GM12878 (cell line): ENCODE results near the gene CNTNAP5.

Source experiments
- CBX3 ChIP-seq: fragments of 200-600 bp; sonication (generic); IDR thresholded peaks from 2 replicates; pipeline ENCODE4 v1.6.1; 2016; ENCODE audit warnings: low read depth, borderline replicate concordance
- E4F1 ChIP-seq: fragments of 450-650 bp; IDR thresholded peaks from 2 replicates; pipeline ENCODE4 v1.6.1; 2018; ENCODE audit warnings: borderline replicate concordance, mild to moderate bottlenecking; ENCODE audit not compliant: partially characterized antibody
- ESRRA ChIP-seq: IDR thresholded peaks from 2 replicates; pipeline ENCODE4 v1.6.1; 2012; ENCODE audit warnings: mild to moderate bottlenecking, low read length, improper control_type of control experiment
- EZH2 ChIP-seq: IDR thresholded peaks from 2 replicates; pipeline ENCODE4 v1.6.1; 2012; ENCODE audit warnings: low read depth, mild to moderate bottlenecking, control low read depth, inconsistent platforms, low read length, borderline replicate concordance; ENCODE audit not compliant: control insufficient read depth
- GABPA ChIP-seq: IDR thresholded peaks from 2 replicates; pipeline ENCODE4 v1.6.1; 2014; ENCODE audit warnings: antibody characterized with exemption, low read depth, mild to moderate bottlenecking, inconsistent platforms
- HDGF ChIP-seq: fragments of 450-650 bp; IDR thresholded peaks from 2 replicates; pipeline ENCODE4 v1.6.1; 2016; ENCODE audit warnings: antibody characterized with exemption
- KDM1A ChIP-seq: fragments of 200-600 bp; sonication (generic); IDR thresholded peaks from 2 replicates; pipeline ENCODE4 v1.6.1; 2016; ENCODE audit warnings: borderline replicate concordance
- LARP7 ChIP-seq: fragments of 450-650 bp; IDR thresholded peaks from 2 replicates; pipeline ENCODE4 v1.6.1; 2017; ENCODE audit warnings: mild to moderate bottlenecking
- POLR2AphosphoS2 ChIP-seq: IDR thresholded peaks from 2 replicates; pipeline ENCODE4 v1.6.1; 2011; ENCODE audit warnings: low read depth, mild to moderate bottlenecking, low read length, improper control_type of control experiment, moderate library complexity
- SIN3A ChIP-seq: IDR thresholded peaks from 2 replicates; pipeline ENCODE4 v1.6.1; 2012; ENCODE audit warnings: low read depth, low read length, improper control_type of control experiment
- SP1 ChIP-seq: IDR thresholded peaks from one replicate; pipeline ENCODE4 v1.6.1; 2011; ENCODE audit warnings: low read depth, low read length
- TCF12 ChIP-seq: IDR thresholded peaks from 2 replicates; pipeline ENCODE4 v1.6.1; 2011; ENCODE audit warnings: low read depth, mild to moderate bottlenecking, low read length
- TF ChIP-seq, protein P1 (sequence below), 3 experiments: IDR thresholded peaks in 2 of 3; conservative IDR thresholded peaks in 1 of 3; 2 replicates each; pipeline ENCODE4 v1.5.1; 2011; ENCODE audit warnings: low read depth in 3 of 3, low read length in 3 of 3, mild to moderate bottlenecking in 3 of 3, control low read depth in 2 of 3, moderate library complexity in 2 of 3, inconsistent platforms in 1 of 3, mixed read lengths in 1 of 3; ENCODE audit not compliant: control insufficient read depth in 2 of 3, insufficient read depth in 1 of 3; ENCODE audit errors: extremely low read depth in 1 of 3

DNA sequence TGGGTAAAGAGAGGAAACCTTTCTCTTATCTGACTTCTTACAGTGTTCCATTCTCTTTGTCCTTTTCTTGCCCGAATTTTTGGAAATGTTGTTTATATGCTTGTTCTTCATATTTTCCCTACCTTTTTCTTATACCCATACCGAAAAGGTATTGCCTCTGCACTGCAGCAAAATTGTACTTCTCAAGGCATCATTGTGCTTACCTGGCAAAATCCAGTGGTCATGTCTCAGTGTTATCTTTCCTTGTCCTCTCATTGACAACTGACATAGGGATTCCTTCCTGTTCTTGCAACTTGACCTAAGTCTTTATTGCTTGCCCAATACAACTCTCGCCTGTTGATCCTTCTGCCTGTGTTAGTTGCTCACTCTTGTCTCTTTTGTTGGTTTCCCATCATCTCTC lies 842.2 kb downstream of the CNTNAP5 start:
- TF ChIP-seq SP1: no peak
- no peak for TF ChIP-seq EZH2
- TF ChIP-seq, protein P1, sequence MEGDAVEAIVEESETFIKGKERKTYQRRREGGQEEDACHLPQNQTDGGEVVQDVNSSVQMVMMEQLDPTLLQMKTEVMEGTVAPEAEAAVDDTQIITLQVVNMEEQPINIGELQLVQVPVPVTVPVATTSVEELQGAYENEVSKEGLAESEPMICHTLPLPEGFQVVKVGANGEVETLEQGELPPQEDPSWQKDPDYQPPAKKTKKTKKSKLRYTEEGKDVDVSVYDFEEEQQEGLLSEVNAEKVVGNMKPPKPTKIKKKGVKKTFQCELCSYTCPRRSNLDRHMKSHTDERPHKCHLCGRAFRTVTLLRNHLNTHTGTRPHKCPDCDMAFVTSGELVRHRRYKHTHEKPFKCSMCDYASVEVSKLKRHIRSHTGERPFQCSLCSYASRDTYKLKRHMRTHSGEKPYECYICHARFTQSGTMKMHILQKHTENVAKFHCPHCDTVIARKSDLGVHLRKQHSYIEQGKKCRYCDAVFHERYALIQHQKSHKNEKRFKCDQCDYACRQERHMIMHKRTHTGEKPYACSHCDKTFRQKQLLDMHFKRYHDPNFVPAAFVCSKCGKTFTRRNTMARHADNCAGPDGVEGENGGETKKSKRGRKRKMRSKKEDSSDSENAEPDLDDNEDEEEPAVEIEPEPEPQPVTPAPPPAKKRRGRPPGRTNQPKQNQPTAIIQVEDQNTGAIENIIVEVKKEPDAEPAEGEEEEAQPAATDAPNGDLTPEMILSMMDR (IDR thresholded peaks at IDR 0.05 in 2 of 3, conservative IDR thresholded peaks at IDR 0.05 in 1 of 3; ENCODE audit: control insufficient read depth in 2 of 3, extremely low read depth in 1 of 3, insufficient read depth in 1 of 3, low read depth in 3 of 3, low read length in 3 of 3): no peak
- TF ChIP-seq ESRRA: no peak
- no peak for TF ChIP-seq POLR2AphosphoS2
- no peak for TF ChIP-seq HDGF
- TF ChIP-seq TCF12: no peak
- TF ChIP-seq LARP7: no peak
- no peak for TF ChIP-seq E4F1
- TF ChIP-seq CBX3: no peak
- TF ChIP-seq GABPA: no peak
- TF ChIP-seq SIN3A: no peak
- no peak for TF ChIP-seq KDM1A
